SU-DHL-6 (cell line): ENCODE measurements around the gene SPAG9.

ENCODE experiments used
- H2AFZ ChIP-seq: fragments of 200-600 bp; sonication (generic); 2 replicates; pipeline ENCODE4 v1.6.1; 2014; ENCODE audit warnings: low read depth, mild to moderate bottlenecking, moderate library complexity, mixed read lengths, antibody characterized with exemption, low read length; ENCODE audit not compliant: severe bottlenecking
- H3F3A ChIP-seq: fragments of 200-600 bp; shearing (Covaris generic); 2 replicates; pipeline ENCODE4 v1.6.0; 2016; ENCODE audit warnings: antibody characterized with exemption, mild to moderate bottlenecking; ENCODE audit not compliant: insufficient read depth
- H3K27ac ChIP-seq: fragments of 200-600 bp; sonication (generic); 2 replicates; pipeline ENCODE4 v1.5.1; 2016; ENCODE audit warnings: low read depth, mild to moderate bottlenecking, low read length, moderate library complexity, mixed read lengths
- H3K27me3 ChIP-seq: fragments of 200-600 bp; sonication (generic), shearing (Covaris generic); 2 replicates; pipeline ENCODE4 v1.6.0; 2014; ENCODE audit warnings: mild to moderate bottlenecking, low read length
- H3K36me3 ChIP-seq: fragments of 200-600 bp; sonication (generic); 2 replicates; pipeline ENCODE4 v1.6.1; 2014; ENCODE audit warnings: mild to moderate bottlenecking, low read length, mixed read lengths
- H3K4me2 ChIP-seq: fragments of 300-600, 200-600 bp; shearing (Covaris generic), sonication (generic); 2 replicates; pipeline ENCODE4 v1.6.0; 2014; ENCODE audit warnings: low read length, low read depth, mild to moderate bottlenecking; ENCODE audit not compliant: poor library complexity, severe bottlenecking
- H3K4me3 ChIP-seq: fragments of 200-600 bp; sonication (generic); 2 replicates; pipeline ENCODE4 v1.5.1; 2014; ENCODE audit warnings: antibody characterized with exemption, low read length, mild to moderate bottlenecking, mixed read lengths; ENCODE audit not compliant: insufficient read depth, poor library complexity, severe bottlenecking
- H3K79me2 ChIP-seq: fragments of 200-600 bp; sonication (generic); 2 replicates; pipeline ENCODE4 v1.6.1; 2014; ENCODE audit warnings: mild to moderate bottlenecking, low read length, moderate library complexity; ENCODE audit not compliant: insufficient read depth
- H3K9ac ChIP-seq: fragments of 200-600 bp; sonication (generic); 2 replicates; pipeline ENCODE4 v1.7.0; 2014; ENCODE audit warnings: mild to moderate bottlenecking, low read length
- H3K9me2 ChIP-seq: fragments of 200-600 bp; sonication (generic); replicated peaks from 2 replicates; pipeline ENCODE4 v1.6.1; 2014; ENCODE audit warnings: low read length; ENCODE audit not compliant: insufficient read depth
- H3K9me3 ChIP-seq: fragments of 200-600 bp; sonication (generic); 2 replicates; pipeline ENCODE4 v1.6.1; 2014; ENCODE audit warnings: low read length, mixed read lengths; ENCODE audit not compliant: insufficient read depth
- H4K20me1 ChIP-seq: fragments of 200-600 bp; sonication (generic); 2 replicates; pipeline ENCODE4 v1.6.1; 2014; ENCODE audit warnings: low read depth, mild to moderate bottlenecking, antibody characterized with exemption, low read length, moderate library complexity, mixed read lengths
- CTCF ChIP-seq: fragments of 200-600 bp; sonication (generic); IDR thresholded peaks from one replicate; pipeline ENCODE4 v1.5.1; 2017; ENCODE audit warnings: antibody characterized with exemption, mild to moderate bottlenecking, low read length, moderate library complexity; ENCODE audit not compliant: insufficient read depth, poor library complexity, severe bottlenecking
- EZH2phosphoT487 ChIP-seq: fragments of 200-600 bp; sonication (generic), shearing (Covaris generic); conservative IDR thresholded peaks from 2 replicates; pipeline ENCODE4 v1.6.1; 2018; ENCODE audit warnings: mild to moderate bottlenecking, antibody characterized with exemption, low read length, moderate library complexity, mixed read lengths

SPAG9 gene

GRCh38 chr17:50918933-50919296 lies 201.8 kb downstream of the SPAG9 start:
- Histone ChIP-seq H3K9ac (no peak overlapping the region), H3K27me3 (no peaks in the 10 kb centered on the region), H3K4me2 (no peak overlapping the region), H3K9me3 (no peaks in the 10 kb centered on the region), H3K79me2 (no peaks in the 10 kb centered on the region), H2AFZ (no peak overlapping the region), H3F3A (no peaks in the 10 kb centered on the region), H3K4me3 (no peak overlapping the region), H3K27ac (no peak overlapping the region), H4K20me1 (no peaks in the 10 kb centered on the region), H3K9me2 (no peaks in the 10 kb centered on the region), H3K36me3 (no peaks in the 10 kb centered on the region)
- TF ChIP-seq EZH2phosphoT487: no peak
- TF ChIP-seq CTCF: no peak

GRCh38 chr17:50918071-50918932 lies 202.4 kb downstream of the SPAG9 start:
- Histone ChIP-seq H3K9me2 (no peaks in the 10 kb centered on the region), H3K4me2 (no peak overlapping the region), H4K20me1 (no peaks in the 10 kb centered on the region), H3K9me3 (no peaks in the 10 kb centered on the region), H3K79me2 (no peaks in the 10 kb centered on the region), H3K27ac (no peak overlapping the region), H3F3A (no peaks in the 10 kb centered on the region), H3K27me3 (no peaks in the 10 kb centered on the region), H3K4me3 (no peak overlapping the region), H3K36me3 (no peaks in the 10 kb centered on the region), H2AFZ (no peak overlapping the region), H3K9ac (no peak overlapping the region)
- TF ChIP-seq CTCF (no peak), EZH2phosphoT487 (no peak)

- H3K9me2 ChIP-seq: no peaks in the 10 kb centered on the region
- no peaks in the 10 kb centered on the region for H4K20me1 ChIP-seq
- no peaks in the 10 kb centered on the region for H3F3A ChIP-seq
- H3K4me2 ChIP-seq: no peak overlapping the region
- no peaks in the 10 kb centered on the region for H3K79me2 ChIP-seq
- TF ChIP-seq EZH2phosphoT487 (no peak), CTCF (no peak)
- H3K4me3 ChIP-seq: no peak overlapping the region
- H3K9me3 ChIP-seq: no peaks in the 10 kb centered on the region
- no peak overlapping the region for H2AFZ ChIP-seq
- no peak overlapping the region for H3K27ac ChIP-seq
- no peak overlapping the region for H3K9ac ChIP-seq
- H3K27me3 ChIP-seq: no peaks in the 10 kb centered on the region
- H3K36me3 ChIP-seq: no peaks in the 10 kb centered on the region
Observed at GRCh38 chr17:50917418-50917743, 203.3 kb downstream of the SPAG9 start.
